Measurements from ENCODE around the gene PIAS1.

Gene PIAS1

GRCh38 chr15:68017201-68017600 lies 36.9 kb upstream of the PIAS1 start:
- H3K79me2 ChIP-seq (ENCODE audit: insufficient read depth, low read length): no peaks in the 10 kb centered on the region

GRCh38 chr15:68018797-68019444 lies 35.2 kb upstream of the PIAS1 start:
- no peak for TF ChIP-seq CTCF (IDR thresholded peaks at IDR 0.05; ENCODE audit: insufficient read depth, low read length, poor library complexity, severe bottlenecking)
- no peak for TF ChIP-seq EZH2phosphoT487 (conservative IDR thresholded peaks at IDR 0.05; ENCODE audit: low read length)
- no peak overlapping the region for H2AFZ ChIP-seq (ENCODE audit: low read depth, low read length, severe bottlenecking)
- no peak overlapping the region for H3K27ac ChIP-seq (ENCODE audit: low read depth, low read length)
- no peaks in the 10 kb centered on the region for H3K9me3 ChIP-seq (ENCODE audit: insufficient read depth, low read length)
- no peak overlapping the region for H3K9ac ChIP-seq (ENCODE audit: low read length)
- H3K4me3 ChIP-seq (ENCODE audit: insufficient read depth, low read length, poor library complexity, severe bottlenecking): no peak overlapping the region
- no peaks in the 10 kb centered on the region for H3K27me3 ChIP-seq (ENCODE audit: low read length)
- no peaks in the 10 kb centered on the region for H3K79me2 ChIP-seq (ENCODE audit: insufficient read depth, low read length)
- no peak overlapping the region for H3K4me2 ChIP-seq (ENCODE audit: low read depth, low read length, poor library complexity, severe bottlenecking)
- H3K36me3 ChIP-seq (ENCODE audit: low read length): no peaks in the 10 kb centered on the region
- no peaks in the 10 kb centered on the region for H3K9me2 ChIP-seq (replicated peaks; ENCODE audit: insufficient read depth, low read length)
- no peaks in the 10 kb centered on the region for H4K20me1 ChIP-seq (ENCODE audit: low read depth, low read length)
- no peaks in the 10 kb centered on the region for H3F3A ChIP-seq (ENCODE audit: insufficient read depth)

More at GRCh38 chr15:68017201-68017600, 36.9 kb upstream of the PIAS1 start:
- Histone ChIP-seq H3K9me2 (replicated peaks; ENCODE audit: insufficient read depth, low read length) (no peaks in the 10 kb centered on the region), H4K20me1 (ENCODE audit: low read depth, low read length) (no peaks in the 10 kb centered on the region), H3K27me3 (ENCODE audit: low read length) (no peaks in the 10 kb centered on the region), H2AFZ (ENCODE audit: low read depth, low read length, severe bottlenecking) (no peak overlapping the region), H3K9me3 (ENCODE audit: insufficient read depth, low read length) (no peaks in the 10 kb centered on the region), H3F3A (ENCODE audit: insufficient read depth) (no peaks in the 10 kb centered on the region), H3K9ac (ENCODE audit: low read length) (no peak overlapping the region), H3K36me3 (ENCODE audit: low read length) (no peaks in the 10 kb centered on the region), H3K4me2 (ENCODE audit: low read depth, low read length, poor library complexity, severe bottlenecking) (no peak overlapping the region), H3K4me3 (ENCODE audit: insufficient read depth, low read length, poor library complexity, severe bottlenecking) (no peak overlapping the region), H3K27ac (ENCODE audit: low read depth, low read length) (no peak overlapping the region)
- TF ChIP-seq EZH2phosphoT487 (conservative IDR thresholded peaks at IDR 0.05; ENCODE audit: low read length): no peak

GRCh38 chr15:68019814-68020525 lies 34.1 kb upstream of the PIAS1 start:
- Histone ChIP-seq H3K36me3 (ENCODE audit: low read length) (no peaks in the 10 kb centered on the region), H3K9me3 (ENCODE audit: insufficient read depth, low read length) (no peaks in the 10 kb centered on the region), H3K27ac (ENCODE audit: low read depth, low read length) (no peak overlapping the region), H2AFZ (ENCODE audit: low read depth, low read length, severe bottlenecking) (no peak overlapping the region), H3F3A (ENCODE audit: insufficient read depth) (no peaks in the 10 kb centered on the region), H3K4me3 (ENCODE audit: insufficient read depth, low read length, poor library complexity, severe bottlenecking) (no peak overlapping the region), H3K9me2 (replicated peaks; ENCODE audit: insufficient read depth, low read length) (no peaks in the 10 kb centered on the region), H4K20me1 (ENCODE audit: low read depth, low read length) (no peaks in the 10 kb centered on the region), H3K4me2 (ENCODE audit: low read depth, low read length, poor library complexity, severe bottlenecking) (no peak overlapping the region), H3K9ac (ENCODE audit: low read length) (no peak overlapping the region), H3K27me3 (ENCODE audit: low read length) (no peaks in the 10 kb centered on the region), H3K79me2 (ENCODE audit: insufficient read depth, low read length) (no peaks in the 10 kb centered on the region)
- no peak for TF ChIP-seq EZH2phosphoT487 (conservative IDR thresholded peaks at IDR 0.05; ENCODE audit: low read length)
- TF ChIP-seq CTCF (IDR thresholded peaks at IDR 0.05; ENCODE audit: insufficient read depth, low read length, poor library complexity, severe bottlenecking): no peak

- no peaks in the 10 kb centered on the region for H4K20me1 ChIP-seq (ENCODE audit: low read depth, low read length)
- no peaks in the 10 kb centered on the region for H3K27me3 ChIP-seq (ENCODE audit: low read length)
- H3K9me3 ChIP-seq (ENCODE audit: insufficient read depth, low read length): no peaks in the 10 kb centered on the region
- H3K9me2 ChIP-seq (replicated peaks; ENCODE audit: insufficient read depth, low read length): no peaks in the 10 kb centered on the region
- H3K9ac ChIP-seq (ENCODE audit: low read length): no peak overlapping the region
- no peaks in the 10 kb centered on the region for H3K36me3 ChIP-seq (ENCODE audit: low read length)
- no peak overlapping the region for H3K4me2 ChIP-seq (ENCODE audit: low read depth, low read length, poor library complexity, severe bottlenecking)
- TF ChIP-seq EZH2phosphoT487 (conservative IDR thresholded peaks at IDR 0.05; ENCODE audit: low read length): no peak
- TF ChIP-seq CTCF (IDR thresholded peaks at IDR 0.05; ENCODE audit: insufficient read depth, low read length, poor library complexity, severe bottlenecking): no peak
- no peaks in the 10 kb centered on the region for H3K79me2 ChIP-seq (ENCODE audit: insufficient read depth, low read length)
- no peak overlapping the region for H2AFZ ChIP-seq (ENCODE audit: low read depth, low read length, severe bottlenecking)
- no peaks in the 10 kb centered on the region for H3F3A ChIP-seq (ENCODE audit: insufficient read depth)
- no peak overlapping the region for H3K27ac ChIP-seq (ENCODE audit: low read depth, low read length)
- no peak overlapping the region for H3K4me3 ChIP-seq (ENCODE audit: insufficient read depth, low read length, poor library complexity, severe bottlenecking)
Observed at GRCh38 chr15:68020685-68021084, 33.4 kb upstream of the PIAS1 start.

Measured in SU-DHL-6 (cell line).